ENCODE data around the gene RFPL3.

Gene RFPL3

GRCh38 chr22:32310777-32311176 is 46.9 kb upstream of the RFPL3 start:
- Histone ChIP-seq H3K27me3 (ENCODE audit: control insufficient read depth in 1 of 2, insufficient read depth in 1 of 2, low read length in 2 of 2) (peaks cover 4 to 18% of the 10 kb centered on the region in 2 experiments), H4K91ac (ENCODE audit: low read length) (no peak overlapping the region), H3K18ac (ENCODE audit: low read depth in 1 of 2, low read length in 2 of 2) (no peak overlapping the region), H3K4me3 (ENCODE audit: insufficient read depth in 1 of 2, low read depth in 1 of 2, low read length in 2 of 2) (no peak overlapping the region), H3K9me3 (ENCODE audit: control insufficient read depth, low read length) (no peaks in the 10 kb centered on the region), H3K14ac (ENCODE audit: low read length in 2 of 2) (no peak overlapping the region), H3K36me3 (ENCODE audit: control insufficient read depth in 1 of 2, insufficient read depth in 2 of 2, low read depth in 1 of 2, low read length in 2 of 2) (no peaks in the 10 kb centered on the region), H2BK12ac (ENCODE audit: low read length in 2 of 2) (no peak overlapping the region), H3K27ac (ENCODE audit: low read length, poor library complexity, severe bottlenecking) (no peak overlapping the region), H3K79me1 (replicated peaks; ENCODE audit: low read length, poor library complexity, severe bottlenecking) (no peaks in the 10 kb centered on the region), H3K4ac (ENCODE audit: low read depth in 1 of 2, low read length in 2 of 2) (no peak overlapping the region), H2BK120ac (ENCODE audit: low read depth, low read length) (no peak overlapping the region), H3K23ac (ENCODE audit: low read length in 2 of 2) (no peak overlapping the region), H3K4me1 (ENCODE audit: control insufficient read depth, insufficient read depth, low read depth, low read length) (peaks cover 3% of the 10 kb centered on the region), H3K4me2 (ENCODE audit: low read length, poor library complexity, severe bottlenecking) (no peak overlapping the region), H3K9ac (ENCODE audit: low read length) (no peak overlapping the region), H4K8ac (ENCODE audit: low read length) (no peak overlapping the region), H2BK5ac (ENCODE audit: low read depth, low read length, poor library complexity, severe bottlenecking) (no peak overlapping the region), H2BK15ac (ENCODE audit: low read depth, poor library complexity, severe bottlenecking) (no peak overlapping the region), H2AK5ac (ENCODE audit: low read length, severe bottlenecking) (no peak overlapping the region), H2AFZ (ENCODE audit: low read depth, low read length) (no peak overlapping the region)
- DNase-seq = no peak
- 62% methylated on average over 5 of the region's 5 CpGs for WGBS

- Histone ChIP-seq H3K4me1 (ENCODE audit: control insufficient read depth, insufficient read depth, low read depth, low read length) (peaks cover 3% of the 10 kb centered on the region), H2BK120ac (ENCODE audit: low read depth, low read length) (no peak overlapping the region), H3K79me1 (replicated peaks; ENCODE audit: low read length, poor library complexity, severe bottlenecking) (no peaks in the 10 kb centered on the region), H3K27me3 (ENCODE audit: control insufficient read depth in 1 of 2, insufficient read depth in 1 of 2, low read length in 2 of 2) (peaks cover 4 to 17% of the 10 kb centered on the region in 2 experiments), H3K4ac (ENCODE audit: low read depth in 1 of 2, low read length in 2 of 2) (no peak overlapping the region), H4K91ac (ENCODE audit: low read length) (no peak overlapping the region), H3K27ac (ENCODE audit: low read length, poor library complexity, severe bottlenecking) (no peak overlapping the region), H2AK5ac (ENCODE audit: low read length, severe bottlenecking) (no peak overlapping the region), H3K4me2 (ENCODE audit: low read length, poor library complexity, severe bottlenecking) (no peak overlapping the region), H2BK12ac (ENCODE audit: low read length in 2 of 2) (no peak overlapping the region), H2AFZ (ENCODE audit: low read depth, low read length) (no peak overlapping the region), H3K9ac (ENCODE audit: low read length) (no peak overlapping the region), H2BK5ac (ENCODE audit: low read depth, low read length, poor library complexity, severe bottlenecking) (no peak overlapping the region), H3K4me3 (ENCODE audit: insufficient read depth in 1 of 2, low read depth in 1 of 2, low read length in 2 of 2) (no peak overlapping the region), H3K14ac (ENCODE audit: low read length in 2 of 2) (no peak overlapping the region), H3K9me3 (ENCODE audit: control insufficient read depth, low read length) (no peaks in the 10 kb centered on the region), H3K36me3 (ENCODE audit: control insufficient read depth in 1 of 2, insufficient read depth in 2 of 2, low read depth in 1 of 2, low read length in 2 of 2) (no peaks in the 10 kb centered on the region), H3K23ac (ENCODE audit: low read length in 2 of 2) (no peak overlapping the region), H4K8ac (ENCODE audit: low read length) (no peak overlapping the region), H2BK15ac (ENCODE audit: low read depth, poor library complexity, severe bottlenecking) (no peak overlapping the region), H3K18ac (ENCODE audit: low read depth in 1 of 2, low read length in 2 of 2) (no peak overlapping the region)
- WGBS = 76% methylated on average over 11 of the region's 11 CpGs
- no peak for DNase-seq
Observed at GRCh38 chr22:32311551-32312071, 46.1 kb upstream of the RFPL3 start.

GRCh38 chr22:32312748-32313147 is 44.9 kb upstream of the RFPL3 start:
- no peak overlapping the region for H2AFZ ChIP-seq (ENCODE audit: low read depth, low read length)
- H4K8ac ChIP-seq (ENCODE audit: low read length) = no peak overlapping the region
- peaks cover 6 to 10% of the 10 kb centered on the region in 2 experiments for H3K27me3 ChIP-seq (ENCODE audit: control insufficient read depth in 1 of 2, insufficient read depth in 1 of 2, low read length in 2 of 2)
- no peak overlapping the region for H2AK5ac ChIP-seq (ENCODE audit: low read length, severe bottlenecking)
- H3K4ac ChIP-seq (ENCODE audit: low read depth in 1 of 2, low read length in 2 of 2) = no peak overlapping the region
- no peak overlapping the region for H2BK12ac ChIP-seq (ENCODE audit: low read length in 2 of 2)
- no peak for DNase-seq
- no peaks in the 10 kb centered on the region for H3K36me3 ChIP-seq (ENCODE audit: control insufficient read depth in 1 of 2, insufficient read depth in 2 of 2, low read depth in 1 of 2, low read length in 2 of 2)
- H3K9ac ChIP-seq (ENCODE audit: low read length) = no peak overlapping the region
- no peak overlapping the region for H3K4me2 ChIP-seq (ENCODE audit: low read length, poor library complexity, severe bottlenecking)
- H2BK15ac ChIP-seq (ENCODE audit: low read depth, poor library complexity, severe bottlenecking) = no peak overlapping the region
- H4K91ac ChIP-seq (ENCODE audit: low read length) = no peak overlapping the region
- H3K4me1 ChIP-seq (ENCODE audit: control insufficient read depth, insufficient read depth, low read depth, low read length) = peaks cover 3% of the 10 kb centered on the region
- H2BK120ac ChIP-seq (ENCODE audit: low read depth, low read length) = no peak overlapping the region
- no peak overlapping the region for H3K23ac ChIP-seq (ENCODE audit: low read length in 2 of 2)
- no peaks in the 10 kb centered on the region for H3K79me1 ChIP-seq (replicated peaks; ENCODE audit: low read length, poor library complexity, severe bottlenecking)
- 84% methylated on average over 4 of the region's 4 CpGs for WGBS
- H3K18ac ChIP-seq (ENCODE audit: low read depth in 1 of 2, low read length in 2 of 2) = no peak overlapping the region
- H3K14ac ChIP-seq (ENCODE audit: low read length in 2 of 2) = no peak overlapping the region
- no peaks in the 10 kb centered on the region for H3K9me3 ChIP-seq (ENCODE audit: control insufficient read depth, low read length)
- H2BK5ac ChIP-seq (ENCODE audit: low read depth, low read length, poor library complexity, severe bottlenecking) = no peak overlapping the region
- H3K27ac ChIP-seq (ENCODE audit: low read length, poor library complexity, severe bottlenecking) = no peak overlapping the region
- H3K4me3 ChIP-seq (ENCODE audit: insufficient read depth in 1 of 2, low read depth in 1 of 2, low read length in 2 of 2) = no peak overlapping the region

GRCh38 chr22:32313532-32313931 is 44.1 kb upstream of the RFPL3 start:
- no peak overlapping the region for H2BK5ac ChIP-seq (ENCODE audit: low read depth, low read length, poor library complexity, severe bottlenecking)
- no peaks in the 10 kb centered on the region for H3K79me1 ChIP-seq (replicated peaks; ENCODE audit: low read length, poor library complexity, severe bottlenecking)
- no peak overlapping the region for H3K23ac ChIP-seq (ENCODE audit: low read length in 2 of 2)
- peaks cover 7% of the 10 kb centered on the region in 2 experiments for H3K27me3 ChIP-seq (ENCODE audit: control insufficient read depth in 1 of 2, insufficient read depth in 1 of 2, low read length in 2 of 2)
- H2BK12ac ChIP-seq (ENCODE audit: low read length in 2 of 2) = no peak overlapping the region
- H3K4me1 ChIP-seq (ENCODE audit: control insufficient read depth, insufficient read depth, low read depth, low read length) = peaks cover 3% of the 10 kb centered on the region
- H2BK120ac ChIP-seq (ENCODE audit: low read depth, low read length) = no peak overlapping the region
- H2BK15ac ChIP-seq (ENCODE audit: low read depth, poor library complexity, severe bottlenecking) = no peak overlapping the region
- no peak overlapping the region for H3K9ac ChIP-seq (ENCODE audit: low read length)
- no peak overlapping the region for H3K14ac ChIP-seq (ENCODE audit: low read length in 2 of 2)
- H3K18ac ChIP-seq (ENCODE audit: low read depth in 1 of 2, low read length in 2 of 2) = no peak overlapping the region
- H3K36me3 ChIP-seq (ENCODE audit: control insufficient read depth in 1 of 2, insufficient read depth in 2 of 2, low read depth in 1 of 2, low read length in 2 of 2) = no peaks in the 10 kb centered on the region
- no peak overlapping the region for H3K4ac ChIP-seq (ENCODE audit: low read depth in 1 of 2, low read length in 2 of 2)
- H3K9me3 ChIP-seq (ENCODE audit: control insufficient read depth, low read length) = no peaks in the 10 kb centered on the region
- H4K91ac ChIP-seq (ENCODE audit: low read length) = no peak overlapping the region
- H3K27ac ChIP-seq (ENCODE audit: low read length, poor library complexity, severe bottlenecking) = no peak overlapping the region
- no peak overlapping the region for H2AK5ac ChIP-seq (ENCODE audit: low read length, severe bottlenecking)
- no peak overlapping the region for H3K4me3 ChIP-seq (ENCODE audit: insufficient read depth in 1 of 2, low read depth in 1 of 2, low read length in 2 of 2)
- H2AFZ ChIP-seq (ENCODE audit: low read depth, low read length) = no peak overlapping the region
- H3K4me2 ChIP-seq (ENCODE audit: low read length, poor library complexity, severe bottlenecking) = no peak overlapping the region
- no peak for DNase-seq
- H4K8ac ChIP-seq (ENCODE audit: low read length) = no peak overlapping the region
